ELR (cell line): ENCODE measurements around the gene TRIM63.

Source experiments
- DNase-seq: peaks from one replicate; pipeline ENCODE4 v3.0.0-alpha.2; 2015; ENCODE audit warnings: low read depth

TRIM63 gene

GRCh38 chr1:26034504-26035202 lies 32.8 kb downstream of the TRIM63 start:
- peak; percentile 38 for DNase-seq

- no peak for DNase-seq
Observed at GRCh38 chr1:26032656-26033357, 34.6 kb downstream of the TRIM63 start.

- peak; percentile 33 for DNase-seq
Observed at GRCh38 chr1:26031611-26032220, 35.7 kb downstream of the TRIM63 start.

- DNase-seq: no peak
Observed at GRCh38 chr1:26031196-26031595, 36.2 kb downstream of the TRIM63 start.

GRCh38 chr1:26029864-26030481 lies 37.5 kb downstream of the TRIM63 start:
- DNase-seq: no peak

- no peak for DNase-seq
Observed at GRCh38 chr1:26029054-26029863, 38.2 kb downstream of the TRIM63 start.

- no peak for DNase-seq
Observed at GRCh38 chr1:26028490-26028980, 38.9 kb downstream of the TRIM63 start.

- DNase-seq: peak; percentile 39
Observed at GRCh38 chr1:26027716-26028489, 39.5 kb downstream of the TRIM63 start.

- DNase-seq: no peak
Observed at GRCh38 chr1:26025517-26025916, 41.9 kb downstream of the TRIM63 start.

- no peak for DNase-seq
Observed at GRCh38 chr1:26025060-26025459, 42.4 kb downstream of the TRIM63 start.

GRCh38 chr1:26023826-26024225 lies 43.6 kb downstream of the TRIM63 start:
- no peak for DNase-seq

- DNase-seq: no peak
Observed at GRCh38 chr1:26023009-26023408, 44.4 kb downstream of the TRIM63 start.

GRCh38 chr1:26022404-26022779 lies 45.0 kb downstream of the TRIM63 start:
- no peak for DNase-seq

- DNase-seq: no peak
Observed at GRCh38 chr1:26021647-26022403, 45.6 kb downstream of the TRIM63 start, which contains the start of gene EXTL1. Gene EXTL1, plus strand, starts transcription at chr1:26021775. Its CDS starts 872 bp downstream, at chr1:26022647.

GRCh38 chr1:26020941-26021646 lies 46.3 kb downstream of the TRIM63 start:
- peak; percentile 30 for DNase-seq

GRCh38 chr1:26020330-26020768 lies 47.1 kb downstream of the TRIM63 start:
- peak; percentile 26 for DNase-seq

- DNase-seq: peak; percentile 73
Observed at GRCh38 chr1:26019641-26020315, 47.7 kb downstream of the TRIM63 start.

GRCh38 chr1:26017606-26018005 lies 49.8 kb downstream of the TRIM63 start:
- no peak for DNase-seq
